ENCODE data around the gene MDP1. TPM values are rescaled to one million over a fixed set of nuclear protein-coding genes. Genes with fewer than 3 reads are reported as not detected.

MDP1 gene
- total RNA-seq, 4 donors from 2014 or later = 6.9 to 17.1 (median 11.4) TPM

DNA sequence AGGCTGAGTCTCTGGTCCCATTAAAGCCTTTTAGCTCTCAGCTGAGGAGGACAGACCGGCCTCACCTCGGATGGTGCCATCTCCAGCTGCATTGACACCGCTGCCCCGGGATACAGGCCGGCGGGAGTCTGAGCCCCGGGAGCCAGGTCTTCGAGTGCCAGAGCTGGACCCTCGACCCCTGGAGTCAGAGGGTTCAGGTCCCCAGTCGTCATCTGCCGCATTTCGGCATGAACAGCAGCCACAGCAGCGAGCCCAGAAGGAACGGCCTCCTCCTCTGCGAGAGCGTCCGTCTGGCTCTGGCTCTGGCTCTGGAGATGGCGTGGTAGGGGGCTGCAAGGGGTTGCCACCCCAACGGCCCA is 46.1 kb upstream of the MDP1 start:
- no peak for ATAC-seq
- no peak for TF ChIP-seq POLR2A (IDR thresholded peaks at IDR 0.05)
- no peak for TF ChIP-seq POLR2AphosphoS5 (IDR thresholded peaks at IDR 0.05)
- no peak for TF ChIP-seq EP300 (IDR thresholded peaks at IDR 0.05)
- TF ChIP-seq, protein P1, sequence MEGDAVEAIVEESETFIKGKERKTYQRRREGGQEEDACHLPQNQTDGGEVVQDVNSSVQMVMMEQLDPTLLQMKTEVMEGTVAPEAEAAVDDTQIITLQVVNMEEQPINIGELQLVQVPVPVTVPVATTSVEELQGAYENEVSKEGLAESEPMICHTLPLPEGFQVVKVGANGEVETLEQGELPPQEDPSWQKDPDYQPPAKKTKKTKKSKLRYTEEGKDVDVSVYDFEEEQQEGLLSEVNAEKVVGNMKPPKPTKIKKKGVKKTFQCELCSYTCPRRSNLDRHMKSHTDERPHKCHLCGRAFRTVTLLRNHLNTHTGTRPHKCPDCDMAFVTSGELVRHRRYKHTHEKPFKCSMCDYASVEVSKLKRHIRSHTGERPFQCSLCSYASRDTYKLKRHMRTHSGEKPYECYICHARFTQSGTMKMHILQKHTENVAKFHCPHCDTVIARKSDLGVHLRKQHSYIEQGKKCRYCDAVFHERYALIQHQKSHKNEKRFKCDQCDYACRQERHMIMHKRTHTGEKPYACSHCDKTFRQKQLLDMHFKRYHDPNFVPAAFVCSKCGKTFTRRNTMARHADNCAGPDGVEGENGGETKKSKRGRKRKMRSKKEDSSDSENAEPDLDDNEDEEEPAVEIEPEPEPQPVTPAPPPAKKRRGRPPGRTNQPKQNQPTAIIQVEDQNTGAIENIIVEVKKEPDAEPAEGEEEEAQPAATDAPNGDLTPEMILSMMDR (IDR thresholded peaks at IDR 0.05) = no peak
- H3K4me1 ChIP-seq = peaks cover 0 to 9% (median 0%) of the 10 kb centered on the region in 3 donors
- H3K27me3 ChIP-seq = no peaks in the 10 kb centered on the region
- H3K4me3 ChIP-seq = no peak overlapping the region
- H3K36me3 ChIP-seq = peaks cover 0 to 29% of the 10 kb centered on the region in 2 donors
- H3K9me3 ChIP-seq = no peaks in the 10 kb centered on the region
- whole genome bisulfite sequencing, 2 donors (ENCODE audit: low coverage in 1 of 2) = no CpG with 5 or more reads among the region's 19 CpGs
- H3K27ac ChIP-seq = no peak overlapping the region

DNA sequence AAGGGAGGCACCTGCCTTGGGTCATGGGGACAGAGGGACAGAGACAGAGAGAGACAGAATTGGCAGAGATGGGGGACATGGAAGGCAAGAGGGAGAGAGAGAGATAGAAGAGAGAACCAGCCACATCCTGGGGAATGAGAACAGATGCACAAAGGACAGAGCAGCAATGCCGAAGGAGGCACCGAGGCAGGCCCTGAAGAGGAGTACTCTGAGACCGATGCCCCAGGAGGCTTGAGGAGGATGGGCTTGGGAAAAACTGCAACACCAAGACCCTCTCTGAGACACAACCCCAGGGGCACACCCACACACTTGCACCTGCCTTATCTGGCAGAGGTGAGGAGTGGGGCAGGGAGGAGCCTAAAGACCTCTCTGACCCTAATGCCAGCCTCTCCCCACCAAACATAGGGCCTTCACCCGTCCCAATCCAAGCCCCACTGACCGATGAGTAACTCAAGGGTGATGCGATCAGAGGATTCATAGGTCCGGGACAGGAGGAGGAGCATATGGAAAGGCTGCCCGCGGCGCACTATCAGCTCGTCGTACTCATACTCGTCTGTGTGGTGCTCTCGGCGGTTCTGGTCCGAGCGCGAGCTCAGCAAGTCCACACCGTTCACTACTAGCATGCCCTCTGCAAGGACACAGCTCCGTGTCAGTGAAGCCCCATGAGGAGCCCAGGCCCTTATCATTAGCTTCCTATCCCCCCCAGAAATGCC is 45.5 kb upstream of the MDP1 start:
- Histone ChIP-seq H3K9me3 (no peaks in the 10 kb centered on the region), H3K36me3 (peaks cover 0 to 23% of the 10 kb centered on the region in 2 donors), H3K4me1 (peaks cover 0 to 9% (median 0%) of the 10 kb centered on the region in 3 donors), H3K27ac (no peak overlapping the region), H3K4me3 (no peak overlapping the region), H3K27me3 (no peaks in the 10 kb centered on the region)
- no peak for TF ChIP-seq EP300 (IDR thresholded peaks at IDR 0.05)
- TF ChIP-seq POLR2A (IDR thresholded peaks at IDR 0.05) = no peak
- no peak for TF ChIP-seq POLR2AphosphoS5 (IDR thresholded peaks at IDR 0.05)
- ATAC-seq = no peak
- WGBS, 2 donors (ENCODE audit: low coverage in 1 of 2) = 84 to 100% methylated on average over 3 to 7 of the region's 20 CpGs

DNA sequence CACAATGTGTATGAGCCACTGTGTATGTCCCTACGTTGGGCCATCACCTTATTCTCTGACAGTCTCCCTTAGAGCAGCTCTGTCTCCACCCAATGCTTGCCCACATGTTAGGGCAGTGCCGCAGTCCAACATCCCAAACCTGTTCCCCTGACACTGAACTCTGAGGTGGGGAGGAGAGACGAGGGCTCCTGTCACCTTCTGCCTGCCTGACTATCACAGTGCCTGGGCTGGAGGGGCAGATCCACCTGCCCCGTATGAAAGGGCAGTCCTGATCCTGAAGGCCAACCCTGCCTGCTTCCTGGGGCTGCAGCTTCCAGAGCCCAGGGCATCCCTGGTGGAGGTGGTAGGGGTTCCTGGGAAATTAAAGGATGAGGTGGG is 44.9 kb upstream of the MDP1 start:
- TF ChIP-seq POLR2A (IDR thresholded peaks at IDR 0.05) (no peak), EP300 (IDR thresholded peaks at IDR 0.05) (no peak), POLR2AphosphoS5 (IDR thresholded peaks at IDR 0.05) (no peak)
- TF ChIP-seq, protein P1 (IDR thresholded peaks at IDR 0.05) = no peak
- peaks cover 0 to 9% (median 0%) of the 10 kb centered on the region in 3 donors for H3K4me1 ChIP-seq
- no peak overlapping the region for H3K4me3 ChIP-seq
- ATAC-seq = no peak
- 92% methylated on average over 2 of the region's 4 CpGs; no CpG with 5 or more reads in 1 of the 2 donors for WGBS, 2 donors (ENCODE audit: low coverage in 1 of 2)
- no peaks in the 10 kb centered on the region for H3K27me3 ChIP-seq
- H3K9me3 ChIP-seq = no peaks in the 10 kb centered on the region
- H3K27ac ChIP-seq = no peak overlapping the region
- peaks cover 0 to 17% of the 10 kb centered on the region in 2 donors for H3K36me3 ChIP-seq

- WGBS, 2 donors (ENCODE audit: low coverage in 1 of 2) = 80 to 88% methylated on average over 1 to 7 of the region's 16 CpGs
- Histone ChIP-seq H3K4me3 (no peak overlapping the region), H3K27ac (no peak overlapping the region), H3K9me3 (no peaks in the 10 kb centered on the region), H3K27me3 (no peaks in the 10 kb centered on the region), H3K36me3 (peaks cover 0 to 11% of the 10 kb centered on the region in 2 donors), H3K4me1 (peaks cover 0 to 9% (median 0%) of the 10 kb centered on the region in 3 donors)
- TF ChIP-seq POLR2AphosphoS5 (IDR thresholded peaks at IDR 0.05) (no peak), POLR2A (IDR thresholded peaks at IDR 0.05) (no peak), EP300 (IDR thresholded peaks at IDR 0.05) (no peak)
- TF ChIP-seq, protein P1 (IDR thresholded peaks at IDR 0.05) = no peak
- no peak for ATAC-seq
These were observed 44.3 kb upstream of the MDP1 start for GRCh38 chr14:24260026-24260779.

DNA sequence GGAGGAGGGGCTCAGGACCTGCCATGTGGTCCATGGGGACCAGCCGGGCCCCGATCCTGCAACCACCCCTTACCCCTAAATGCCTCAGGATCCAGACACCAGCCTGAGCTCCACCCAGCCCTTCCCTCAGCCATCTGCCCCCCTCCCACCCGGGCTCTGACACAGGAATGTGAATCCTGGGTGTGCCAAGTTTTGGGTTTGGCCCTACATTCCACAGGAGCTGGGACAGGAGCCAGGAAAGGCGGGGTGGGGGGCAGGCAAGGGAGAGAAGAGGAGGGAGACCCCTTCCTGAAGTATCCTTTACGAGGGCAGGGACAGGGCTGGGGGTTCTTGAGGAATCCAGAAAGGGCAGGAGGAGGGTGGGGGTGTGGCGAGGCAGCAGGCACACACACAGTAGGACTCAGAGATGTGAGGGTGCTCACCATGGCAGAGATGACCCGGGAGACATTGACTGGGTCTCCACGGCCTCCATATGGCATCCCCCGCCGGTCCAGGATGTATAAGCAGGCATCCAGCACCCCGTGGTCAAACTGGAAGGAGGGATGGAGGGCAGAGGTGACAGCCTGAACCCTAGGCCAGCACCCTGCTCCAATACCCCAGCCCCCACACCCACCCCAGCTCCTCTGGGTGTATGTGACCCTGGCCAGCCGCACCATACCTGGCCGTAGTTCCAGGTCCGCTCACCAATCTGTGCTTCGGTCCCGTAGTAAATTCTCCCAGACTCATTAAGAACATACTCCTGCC is 43.6 kb upstream of the MDP1 start:
- no peak for TF ChIP-seq POLR2AphosphoS5 (IDR thresholded peaks at IDR 0.05)
- TF ChIP-seq EP300 (IDR thresholded peaks at IDR 0.05) = no peak
- TF ChIP-seq, protein P1 (IDR thresholded peaks at IDR 0.05) = no peak
- TF ChIP-seq POLR2A (IDR thresholded peaks at IDR 0.05) = no peak
- H3K9me3 ChIP-seq = no peaks in the 10 kb centered on the region
- no peak overlapping the region for H3K27ac ChIP-seq
- 90% methylated on average over 6 of the region's 16 CpGs; no CpG with 5 or more reads in 1 of the 2 donors for WGBS, 2 donors (ENCODE audit: low coverage in 1 of 2)
- H3K27me3 ChIP-seq = no peaks in the 10 kb centered on the region
- H3K4me3 ChIP-seq = no peak overlapping the region
- H3K36me3 ChIP-seq = peaks cover 0 to 9% of the 10 kb centered on the region in 2 donors
- no peak for ATAC-seq
- H3K4me1 ChIP-seq = peaks cover 0 to 9% (median 0%) of the 10 kb centered on the region in 3 donors
